Thymus (tissue), 11 donors: ENCODE data around the gene LRP1B. TPM values are rescaled to one million over a fixed set of nuclear protein-coding genes. Genes with fewer than 3 reads are reported as not detected.
"Not testable (repeated sequence)": the region's sequence is repeated elsewhere in the genome, so short reads cannot be mapped to it uniquely, and the experiment has no call there.

Source experiments
- DNase-seq, 9 donors: peaks; one replicate each; pipeline ENCODE4 v3.0.0-alpha.2; 2013; ENCODE audit warnings: low spot score in 9 of 9, low read depth in 6 of 9, missing footprints in 1 of 9
- H3K27ac ChIP-seq, 2 donors: one replicate each; pipeline ENCODE4 v1.5.1; 2013; ENCODE audit warnings: control low read depth in 1 of 2, low read depth in 1 of 2, low read length in 1 of 2, mild to moderate bottlenecking in 1 of 2, moderate library complexity in 1 of 2
- H3K27me3 ChIP-seq, 2 donors: one replicate each; pipeline ENCODE4 v1.5.1; 2013; ENCODE audit warnings: low read length in 1 of 2; ENCODE audit not compliant: control insufficient read depth in 2 of 2, insufficient read depth in 1 of 2
- H3K36me3 ChIP-seq, 2 donors: one replicate each; pipeline ENCODE4 v1.5.1; 2013; ENCODE audit warnings: low read length in 1 of 2, mild to moderate bottlenecking in 1 of 2, moderate library complexity in 1 of 2; ENCODE audit not compliant: control insufficient read depth in 2 of 2, insufficient read depth in 2 of 2
- H3K4me1 ChIP-seq, 2 donors: one replicate each; pipeline ENCODE4 v1.5.1; 2013; ENCODE audit warnings: low read length in 2 of 2; ENCODE audit not compliant: control insufficient read depth in 2 of 2, insufficient read depth in 2 of 2
- H3K4me3 ChIP-seq, 2 donors: one replicate each; pipeline ENCODE4 v1.5.1; 2013; ENCODE audit warnings: low read length in 2 of 2, control low read depth in 1 of 2, mild to moderate bottlenecking in 1 of 2
- H3K9me3 ChIP-seq, 2 donors: one replicate each; pipeline ENCODE4 v1.5.1; 2013; ENCODE audit warnings: low read length in 1 of 2, mild to moderate bottlenecking in 1 of 2; ENCODE audit not compliant: control insufficient read depth in 2 of 2, insufficient read depth in 1 of 2
- WGBS: extraction: QIAGEN DNeasy Blood & Tissue Kit; methylation state at CpG from one replicate; pipeline ENCODE4 v1.1.7; 2013; 5-methylcytosine and 5-hydroxymethylcytosine counted together
- polyA plus RNA-seq: library from polyadenylated mRNA; stranded (reverse); fragments of 200-250 nt; gene quantifications from one replicate; pipeline ENCODE4 v1.2.3, GENCODE V29; 2013
- total RNA-seq: library from RNA; stranded (reverse); fragments of 120-200 nt; gene quantifications from one replicate; pipeline ENCODE4 v1.2.4, GENCODE V29; 2013
- donor health status: healthy.

The LRP1B gene
- total and polyA plus RNA-seq, 2 donors: 0.18 to 0.28 TPM

DNA sequence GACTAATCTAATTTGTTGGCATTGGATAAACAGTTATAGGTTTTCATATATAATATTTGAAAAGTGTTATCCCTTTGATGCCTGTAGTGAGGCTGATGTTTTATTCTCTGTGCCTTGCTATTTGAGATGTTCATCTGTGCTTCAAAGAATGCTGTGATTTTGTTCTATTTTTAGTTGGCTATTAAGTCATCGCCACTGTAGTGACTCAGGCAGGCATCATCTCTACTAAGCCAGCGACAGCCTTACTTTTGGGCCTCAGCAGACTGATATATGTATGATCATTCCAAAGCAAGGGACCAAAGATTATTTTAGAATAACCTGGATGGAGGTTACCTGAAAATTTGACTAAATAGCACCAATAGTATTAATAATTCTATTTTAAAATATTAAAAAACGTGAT is 1676.1 kb downstream of the LRP1B start:
- Histone ChIP-seq H3K27me3 (no peaks in the 10 kb centered on the region), H3K4me1 (no peaks in the 10 kb centered on the region), H3K4me3 (no peak overlapping the region), H3K27ac (no peak overlapping the region), H3K9me3 (no peaks in the 10 kb centered on the region), H3K36me3 (no peaks in the 10 kb centered on the region)
- no peak for DNase-seq
- 87% methylated on average over 3 of the region's 3 CpGs for WGBS

DNA sequence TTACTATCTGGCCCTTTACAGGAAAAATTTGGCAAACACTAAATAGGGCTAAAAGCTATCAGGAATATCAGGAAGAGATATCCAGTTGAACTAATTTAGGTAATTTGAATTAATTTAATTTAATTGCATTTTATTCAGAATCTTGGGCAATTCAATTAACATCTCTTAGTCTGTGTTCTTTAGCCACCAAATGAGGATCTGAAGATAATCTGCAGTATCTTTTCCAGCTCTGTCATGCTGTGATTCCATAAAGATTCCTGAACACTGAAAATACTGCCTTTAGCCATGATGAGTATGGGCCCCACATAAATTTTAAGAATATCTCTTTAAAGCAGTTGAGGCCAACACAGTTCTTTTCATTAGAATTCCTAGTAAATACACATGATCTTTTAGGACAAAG is 1679.5 kb downstream of the LRP1B start:
- Histone ChIP-seq H3K36me3 (no peaks in the 10 kb centered on the region), H3K27ac (no peak overlapping the region), H3K27me3 (no peaks in the 10 kb centered on the region), H3K9me3 (no peaks in the 10 kb centered on the region), H3K4me1 (no peaks in the 10 kb centered on the region), H3K4me3 (no peak overlapping the region)
- DNase-seq: no peak

DNA sequence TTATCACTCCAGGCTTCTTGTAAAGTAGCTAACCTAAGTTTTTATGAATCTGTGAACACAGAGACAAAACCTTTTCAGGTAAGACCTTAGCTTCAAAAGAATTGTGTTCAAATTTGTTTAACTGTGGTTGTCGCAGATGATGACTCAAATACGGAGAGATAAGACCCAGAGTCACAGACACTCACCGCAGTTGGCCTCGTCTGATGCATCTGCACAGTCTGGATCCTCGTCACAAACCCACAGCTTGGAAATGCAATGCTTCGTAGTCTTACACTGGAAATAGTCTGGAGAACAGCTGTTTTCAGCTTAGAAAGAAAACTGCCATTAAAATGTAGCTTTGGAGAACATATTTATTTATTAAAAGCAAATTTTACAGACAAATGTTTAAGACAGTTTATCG is 1688.5 kb downstream of the LRP1B start:
- Histone ChIP-seq H3K9me3 (no peaks in the 10 kb centered on the region), H3K4me3 (no peak overlapping the region)

DNA sequence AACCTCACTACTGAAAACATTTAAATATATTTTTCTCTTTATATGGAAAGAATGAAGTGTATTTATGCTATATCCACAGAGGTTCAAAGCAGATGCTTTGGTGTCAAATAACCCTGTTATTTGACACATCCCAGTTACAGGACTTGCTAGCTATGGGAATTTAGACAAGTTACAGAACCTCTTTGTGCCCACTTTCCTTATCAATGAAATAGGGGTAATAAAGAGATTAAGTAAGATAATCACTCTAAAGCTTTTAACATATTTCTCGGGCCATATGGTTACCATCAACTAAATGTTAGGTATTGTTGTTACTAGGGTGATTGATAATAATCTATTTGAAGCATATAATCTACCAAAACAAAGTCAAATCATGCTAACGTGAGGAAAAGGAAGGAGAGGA is 1690.0 kb downstream of the LRP1B start:
- 57% methylated on average over 2 of the region's 2 CpGs for WGBS
- no peaks in the 10 kb centered on the region for H3K36me3 ChIP-seq
- DNase-seq: no peak
- no peaks in the 10 kb centered on the region for H3K9me3 ChIP-seq
- no peaks in the 10 kb centered on the region for H3K27me3 ChIP-seq
- no peak overlapping the region for H3K4me3 ChIP-seq
- H3K4me1 ChIP-seq: no peaks in the 10 kb centered on the region
- H3K27ac ChIP-seq: no peak overlapping the region

More for the DNA sequence above, 1688.5 kb downstream of the LRP1B start:
- no peak overlapping the region for H3K27ac ChIP-seq
- H3K36me3 ChIP-seq: no peaks in the 10 kb centered on the region
- whole genome bisulfite sequencing: 88% methylated on average over 7 of the region's 7 CpGs
- no peaks in the 10 kb centered on the region for H3K4me1 ChIP-seq
- no peaks in the 10 kb centered on the region for H3K27me3 ChIP-seq
- no peak for DNase-seq

DNA sequence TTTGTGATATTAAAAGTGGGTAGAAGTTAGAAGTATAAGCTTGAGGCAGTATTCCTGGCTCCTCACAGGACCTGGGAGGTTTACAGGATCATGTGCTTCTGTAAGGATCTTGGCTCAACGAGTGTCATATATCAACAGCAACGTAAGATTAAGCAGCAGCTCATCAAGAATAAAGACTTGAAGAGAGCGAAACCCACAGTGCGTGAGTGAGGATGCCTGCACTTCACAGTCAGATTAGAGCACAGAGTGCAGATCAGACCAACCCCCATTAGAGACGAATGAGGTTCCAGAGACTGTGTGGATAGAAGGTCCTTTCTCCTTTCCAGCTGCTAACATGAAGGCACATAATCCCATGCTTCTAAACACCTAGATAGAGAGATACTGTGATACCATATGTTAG is 1693.9 kb downstream of the LRP1B start:
- H3K9me3 ChIP-seq: no peaks in the 10 kb centered on the region
- 86% methylated on average over 5 of the region's 5 CpGs for WGBS
- no peak for DNase-seq
- H3K36me3 ChIP-seq: no peaks in the 10 kb centered on the region
- no peaks in the 10 kb centered on the region for H3K27me3 ChIP-seq
- H3K4me3 ChIP-seq: no peak overlapping the region
- no peak overlapping the region for H3K27ac ChIP-seq
- no peaks in the 10 kb centered on the region for H3K4me1 ChIP-seq

DNA sequence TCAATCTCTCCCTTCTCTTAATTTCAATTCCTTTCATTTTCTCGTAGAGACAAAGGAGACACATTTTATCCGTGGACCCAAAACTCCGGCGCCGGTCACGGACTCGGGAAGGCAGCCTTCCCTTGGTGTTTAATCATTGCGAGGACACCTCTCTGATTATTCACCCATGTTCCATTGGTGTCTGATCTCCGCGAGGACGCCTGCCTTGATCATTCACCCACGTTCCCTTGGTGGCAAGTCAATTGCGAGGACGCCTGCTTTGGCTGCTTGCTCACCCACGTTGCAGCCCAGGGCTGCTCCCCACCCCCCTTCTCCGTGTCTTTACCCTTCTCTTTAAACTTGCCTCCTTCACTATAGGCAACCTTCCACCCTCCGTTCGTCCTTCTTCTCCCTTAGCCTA is 1703.8 kb downstream of the LRP1B start:
- H3K27ac ChIP-seq, DNase-seq, H3K36me3 ChIP-seq, H3K9me3 ChIP-seq, H3K27me3 ChIP-seq, H3K4me3 ChIP-seq, H3K4me1 ChIP-seq: not testable (repeated sequence)
- WGBS: 96% methylated on average over 18 of the region's 18 CpGs

DNA sequence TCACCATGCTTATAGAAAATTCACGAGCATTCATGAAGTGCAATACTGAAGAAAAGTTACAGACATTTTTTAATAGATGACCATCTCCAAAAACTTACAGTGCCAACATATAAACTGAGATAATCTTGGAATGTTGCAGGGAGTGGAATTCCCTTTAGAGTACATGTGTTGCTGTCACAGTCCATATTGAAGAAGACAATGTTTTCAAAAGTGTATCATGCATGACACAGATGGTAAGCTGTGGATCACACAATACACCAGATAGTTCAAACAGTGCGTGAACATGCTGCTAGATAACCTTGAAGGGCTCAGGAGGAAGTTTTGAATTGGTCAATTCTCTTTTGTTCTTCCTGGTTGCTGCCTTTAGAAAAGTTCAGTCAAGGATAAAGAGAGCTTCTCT is 1706.3 kb downstream of the LRP1B start:
- H3K9me3 ChIP-seq: peaks cover 0 to 3% of the 10 kb centered on the region in 2 donors
- WGBS: 80% methylated on average over 2 of the region's 2 CpGs
- no peaks in the 10 kb centered on the region for H3K4me1 ChIP-seq
- DNase-seq: no peak
- no peaks in the 10 kb centered on the region for H3K36me3 ChIP-seq
- no peak overlapping the region for H3K27ac ChIP-seq
- no peak overlapping the region for H3K4me3 ChIP-seq
- no peaks in the 10 kb centered on the region for H3K27me3 ChIP-seq

DNA sequence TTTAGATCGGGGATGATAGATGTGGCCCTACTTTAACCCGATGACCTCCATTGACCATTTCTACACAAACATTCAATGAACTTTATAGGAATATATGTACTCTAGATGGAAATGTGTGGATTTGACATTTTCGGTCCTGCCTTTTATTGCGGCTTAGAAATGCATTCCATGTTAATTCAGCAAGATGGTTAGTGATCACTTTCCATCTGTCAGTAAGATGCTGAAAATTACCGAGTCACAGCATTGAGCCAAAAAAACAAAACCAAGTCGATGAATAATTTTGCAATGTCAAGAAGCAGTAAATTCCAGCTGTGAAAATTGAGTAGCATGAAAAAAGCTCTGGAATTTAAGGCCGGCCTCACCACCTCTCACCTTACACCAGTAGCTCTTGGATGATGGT is 1708.1 kb downstream of the LRP1B start:
- H3K4me1 ChIP-seq: no peaks in the 10 kb centered on the region
- no peak overlapping the region for H3K4me3 ChIP-seq
- WGBS: 94% methylated on average over 7 of the region's 7 CpGs
- no peak for DNase-seq
- no peaks in the 10 kb centered on the region for H3K27me3 ChIP-seq
- no peaks in the 10 kb centered on the region for H3K36me3 ChIP-seq
- H3K27ac ChIP-seq: no peak overlapping the region
- no peaks in the 10 kb centered on the region for H3K9me3 ChIP-seq

DNA sequence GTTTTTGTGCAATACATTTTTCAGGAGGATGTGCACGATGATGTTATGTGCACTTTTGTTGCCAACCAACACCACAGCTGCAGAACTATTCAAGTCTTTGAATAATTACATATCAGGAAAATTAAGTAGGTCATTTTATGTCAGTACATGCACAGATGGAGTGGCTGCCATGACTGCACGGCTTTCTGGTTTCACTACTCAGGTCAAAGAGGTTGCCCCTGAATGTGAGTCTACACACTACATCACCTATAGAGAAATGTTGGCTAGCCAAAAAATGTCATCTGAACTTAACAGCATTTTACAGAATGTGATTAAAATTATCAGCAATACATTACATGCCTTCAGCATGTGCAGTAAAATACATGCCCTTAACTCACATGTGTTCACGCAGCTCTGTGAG is 1713.3 kb downstream of the LRP1B start:
- no peak overlapping the region for H3K27ac ChIP-seq
- WGBS: 90% methylated on average over 3 of the region's 3 CpGs
- no peaks in the 10 kb centered on the region for H3K27me3 ChIP-seq
- no peaks in the 10 kb centered on the region for H3K9me3 ChIP-seq
- no peaks in the 10 kb centered on the region for H3K4me1 ChIP-seq
- DNase-seq: no peak
- H3K4me3 ChIP-seq: no peak overlapping the region
- H3K36me3 ChIP-seq: no peaks in the 10 kb centered on the region

DNA sequence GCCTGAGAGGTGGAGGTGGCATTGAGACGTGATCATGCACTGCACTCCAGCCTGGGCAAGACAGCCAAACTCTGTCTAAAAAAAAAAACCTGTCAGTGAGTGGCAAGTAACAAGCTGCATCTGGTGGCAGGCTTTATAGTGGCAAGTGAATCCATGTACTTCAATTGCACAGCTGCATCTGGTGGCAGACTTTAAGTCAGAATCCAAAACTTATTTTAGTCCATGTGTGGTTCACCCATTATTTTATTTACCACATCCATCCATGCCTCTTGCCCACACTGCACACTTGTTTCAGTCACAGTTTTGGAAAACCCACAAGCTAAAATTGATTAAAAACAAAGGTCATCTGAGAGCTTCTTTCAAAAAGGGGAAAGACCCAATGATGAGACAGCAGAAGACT is 1714.2 kb downstream of the LRP1B start:
- no peaks in the 10 kb centered on the region for H3K4me1 ChIP-seq
- H3K27me3 ChIP-seq: no peaks in the 10 kb centered on the region
- WGBS: 88% methylated on average over 1 of the region's 1 CpG
- H3K36me3 ChIP-seq: no peaks in the 10 kb centered on the region
- H3K9me3 ChIP-seq: no peaks in the 10 kb centered on the region
- H3K4me3 ChIP-seq: no peak overlapping the region
- H3K27ac ChIP-seq: no peak overlapping the region
- DNase-seq: no peak
